ENCODE data around the gene COL1A2. TPM values are rescaled to one million over a fixed set of nuclear protein-coding genes. Genes with fewer than 3 reads are reported as not detected.

The COL1A2 gene
- total RNA-seq (under 1 TPM; 0.28 to 0.33 TPM), total RNA-seq (0 to 0.46 (median 0) reads per million in 172 experiments)
- polyA plus RNA-seq (2013, experiment 1 of 2), result 0.03 TPM
- 129 TPM for polyA plus RNA-seq (2013, experiment 2 of 2)

DNA sequence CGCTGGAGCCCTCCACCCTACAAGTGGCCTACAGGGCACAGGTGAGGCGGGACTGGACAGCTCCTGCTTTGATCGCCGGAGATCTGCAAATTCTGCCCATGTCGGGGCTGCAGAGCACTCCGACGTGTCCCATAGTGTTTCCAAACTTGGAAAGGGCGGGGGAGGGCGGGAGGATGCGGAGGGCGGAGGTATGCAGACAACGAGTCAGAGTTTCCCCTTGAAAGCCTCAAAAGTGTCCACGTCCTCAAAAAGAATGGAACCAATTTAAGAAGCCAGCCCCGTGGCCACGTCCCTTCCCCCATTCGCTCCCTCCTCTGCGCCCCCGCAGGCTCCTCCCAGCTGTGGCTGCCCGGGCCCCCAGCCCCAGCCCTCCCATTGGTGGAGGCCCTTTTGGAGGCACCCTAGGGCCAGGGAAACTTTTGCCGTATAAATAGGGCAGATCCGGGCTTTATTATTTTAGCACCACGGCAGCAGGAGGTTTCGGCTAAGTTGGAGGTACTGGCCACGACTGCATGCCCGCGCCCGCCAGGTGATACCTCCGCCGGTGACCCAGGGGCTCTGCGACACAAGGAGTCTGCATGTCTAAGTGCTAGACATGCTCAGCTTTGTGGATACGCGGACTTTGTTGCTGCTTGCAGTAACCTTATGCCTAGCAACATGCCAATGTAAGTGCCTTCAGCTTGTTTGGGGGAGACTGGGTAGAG lies at the start of gene COL1A2:
TSS of gene COL1A2 (plus strand) at position 459 of the 704 bp plus-strand sequence. CDS start at position 596, 137 bp downstream.
- DNase-seq (peak in 3 of 14 experiments; percentile 1 to 9 (median 2)), ATAC-seq (ENCODE audit: poor library complexity) (no peak)
- H3K27ac Mint-ChIP-seq, result no peak within 1 kb of the TSS

DNA sequence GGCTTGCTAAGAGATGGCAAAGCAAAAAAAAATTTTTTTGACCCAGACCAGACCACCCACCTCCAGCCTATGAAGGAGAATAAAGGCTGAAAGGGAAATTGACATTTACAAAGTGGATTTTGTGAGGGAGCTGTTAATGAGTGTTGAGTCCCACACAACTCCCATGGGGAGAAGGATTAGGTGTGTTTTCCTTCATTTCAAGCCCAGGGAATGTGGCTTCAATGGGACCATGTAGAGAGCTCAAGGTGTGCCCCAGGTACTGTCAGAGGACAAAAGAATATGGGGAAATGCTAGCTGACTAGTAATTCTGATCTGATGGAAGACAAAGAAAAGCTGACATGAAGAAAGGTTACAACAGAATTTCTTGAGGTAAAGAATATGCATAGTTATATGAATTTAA lies 48.8 kb upstream of the COL1A2 start:
- Mint-ChIP-seq H3K9me3 (no peaks in the 10 kb centered on the region), H3K27ac (no peak overlapping the region), H3K27me3 (peaks cover 15% of the 10 kb centered on the region), H3K36me3 (ENCODE audit: low read depth) (no peaks in the 10 kb centered on the region), H3K4me1 (ENCODE audit: low read depth) (no peaks in the 10 kb centered on the region), H3K4me3 (no peak overlapping the region)
- no peak overlapping the region for H3K4me3 ChIP-seq (ENCODE audit: low read length)
- CTCF ChIA-PET, result no interaction called here
- H3K9me3 ChIP-seq (ENCODE audit: control insufficient read depth in 1 of 2, insufficient read depth in 1 of 2, low read length in 2 of 2), result no peaks in the 10 kb centered on the region
- TF ChIP-seq, protein P1, sequence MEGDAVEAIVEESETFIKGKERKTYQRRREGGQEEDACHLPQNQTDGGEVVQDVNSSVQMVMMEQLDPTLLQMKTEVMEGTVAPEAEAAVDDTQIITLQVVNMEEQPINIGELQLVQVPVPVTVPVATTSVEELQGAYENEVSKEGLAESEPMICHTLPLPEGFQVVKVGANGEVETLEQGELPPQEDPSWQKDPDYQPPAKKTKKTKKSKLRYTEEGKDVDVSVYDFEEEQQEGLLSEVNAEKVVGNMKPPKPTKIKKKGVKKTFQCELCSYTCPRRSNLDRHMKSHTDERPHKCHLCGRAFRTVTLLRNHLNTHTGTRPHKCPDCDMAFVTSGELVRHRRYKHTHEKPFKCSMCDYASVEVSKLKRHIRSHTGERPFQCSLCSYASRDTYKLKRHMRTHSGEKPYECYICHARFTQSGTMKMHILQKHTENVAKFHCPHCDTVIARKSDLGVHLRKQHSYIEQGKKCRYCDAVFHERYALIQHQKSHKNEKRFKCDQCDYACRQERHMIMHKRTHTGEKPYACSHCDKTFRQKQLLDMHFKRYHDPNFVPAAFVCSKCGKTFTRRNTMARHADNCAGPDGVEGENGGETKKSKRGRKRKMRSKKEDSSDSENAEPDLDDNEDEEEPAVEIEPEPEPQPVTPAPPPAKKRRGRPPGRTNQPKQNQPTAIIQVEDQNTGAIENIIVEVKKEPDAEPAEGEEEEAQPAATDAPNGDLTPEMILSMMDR (IDR thresholded peaks at IDR 0.05), result no peak
- H3K4me1 ChIP-seq (ENCODE audit: insufficient read depth, low read length), result no peaks in the 10 kb centered on the region
- no peaks in the 10 kb centered on the region for H3K27me3 ChIP-seq (ENCODE audit: control insufficient read depth in 1 of 2, insufficient read depth in 2 of 2, low read length in 2 of 2)
- DNase-seq, result no peak
- no peaks in the 10 kb centered on the region for H3K36me3 ChIP-seq (ENCODE audit: insufficient read depth, low read length)
- POLR2A ChIA-PET, result no interaction called here
- no peak for ATAC-seq (ENCODE audit: poor library complexity)
- no peak overlapping the region for H3K27ac ChIP-seq (ENCODE audit: low read depth in 1 of 2, low read length in 2 of 2)
- intact Hi-C loops (cut with DNase I, micrococcal nuclease), result no loop called here

More for the DNA sequence above, at the start of gene COL1A2:
- Mint-ChIP-seq H3K4me1 (ENCODE audit: low read depth) (peaks cover 10% of the 10 kb centered on the region), H3K27me3 (peaks cover 67% of the 10 kb centered on the region), H3K9me3 (no peaks in the 10 kb centered on the region), H3K36me3 (ENCODE audit: low read depth) (no peaks in the 10 kb centered on the region), H3K4me3 (peak within 1 kb of the TSS; percentile 49)
- Histone ChIP-seq H3K4me3 (ENCODE audit: low read length) (no peak within 1 kb of the TSS), H3K36me3 (ENCODE audit: insufficient read depth, low read length) (no peaks in the 10 kb centered on the region), H3K27me3 (ENCODE audit: control insufficient read depth in 1 of 2, insufficient read depth in 2 of 2, low read length in 2 of 2) (peaks cover 19 to 35% of the 10 kb centered on the region in 2 experiments), H3K27ac (ENCODE audit: low read depth in 1 of 2, low read length in 2 of 2) (no peak within 1 kb of the TSS), H3K9me3 (ENCODE audit: control insufficient read depth in 1 of 2, insufficient read depth in 1 of 2, low read length in 2 of 2) (no peaks in the 10 kb centered on the region), H3K4me1 (ENCODE audit: insufficient read depth, low read length) (peaks cover 12% of the 10 kb centered on the region)
- TF ChIP-seq, protein P1 (IDR thresholded peaks at IDR 0.05), result no peak
- ChIA-PET CTCF (no interaction called here), POLR2A (no interaction called here)
- intact Hi-C loops (cut with DNase I, micrococcal nuclease), result no loop called here

DNA sequence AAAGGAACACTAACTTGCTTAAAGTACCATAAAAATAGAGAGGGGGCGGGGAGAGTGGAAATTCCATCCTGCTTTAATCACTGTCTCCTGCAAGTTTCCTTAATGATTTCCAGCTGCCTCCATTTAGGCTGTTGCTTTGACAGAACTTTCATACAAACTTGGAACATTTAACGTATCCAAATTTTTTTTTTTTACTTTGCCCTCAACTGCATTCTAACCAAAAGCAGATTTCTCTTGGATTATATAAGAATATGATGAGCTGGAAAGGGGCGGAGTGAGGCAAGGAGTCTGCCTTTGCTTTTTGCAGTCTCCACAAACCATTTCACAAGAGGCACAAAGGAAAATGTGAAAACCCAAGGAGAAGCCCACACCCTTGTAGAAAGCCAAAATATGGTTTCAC lies 46.6 kb upstream of the COL1A2 start:
- CTCF ChIA-PET, result no interaction called here
- H3K27ac Mint-ChIP-seq, result no peak overlapping the region
- TF ChIP-seq, protein P1 (IDR thresholded peaks at IDR 0.05), result no peak
- no peaks in the 10 kb centered on the region for H3K36me3 Mint-ChIP-seq (ENCODE audit: low read depth)
- H3K4me1 Mint-ChIP-seq (ENCODE audit: low read depth), result no peaks in the 10 kb centered on the region
- H3K27me3 Mint-ChIP-seq, result peaks cover 15% of the 10 kb centered on the region
- H3K9me3 ChIP-seq (ENCODE audit: control insufficient read depth in 1 of 2, insufficient read depth in 1 of 2, low read length in 2 of 2), result no peaks in the 10 kb centered on the region
- DNase-seq (no peak), ATAC-seq (ENCODE audit: poor library complexity) (no peak)
- no peak overlapping the region for H3K27ac ChIP-seq (ENCODE audit: low read depth in 1 of 2, low read length in 2 of 2)
- H3K9me3 Mint-ChIP-seq, result no peaks in the 10 kb centered on the region
- no peaks in the 10 kb centered on the region for H3K4me1 ChIP-seq (ENCODE audit: insufficient read depth, low read length)
- H3K27me3 ChIP-seq (ENCODE audit: control insufficient read depth in 1 of 2, insufficient read depth in 2 of 2, low read length in 2 of 2), result no peaks in the 10 kb centered on the region
- no peaks in the 10 kb centered on the region for H3K36me3 ChIP-seq (ENCODE audit: insufficient read depth, low read length)
- intact Hi-C loops (cut with DNase I, micrococcal nuclease), result no loop called here
- POLR2A ChIA-PET, result no interaction called here
- no peak overlapping the region for H3K4me3 ChIP-seq (ENCODE audit: low read length)
- H3K4me3 Mint-ChIP-seq, result no peak overlapping the region

Measured in CD4-positive, alpha-beta T cell (primary cell).